ENCODE data around the gene SLC4A2.

Gene SLC4A2

DNA sequence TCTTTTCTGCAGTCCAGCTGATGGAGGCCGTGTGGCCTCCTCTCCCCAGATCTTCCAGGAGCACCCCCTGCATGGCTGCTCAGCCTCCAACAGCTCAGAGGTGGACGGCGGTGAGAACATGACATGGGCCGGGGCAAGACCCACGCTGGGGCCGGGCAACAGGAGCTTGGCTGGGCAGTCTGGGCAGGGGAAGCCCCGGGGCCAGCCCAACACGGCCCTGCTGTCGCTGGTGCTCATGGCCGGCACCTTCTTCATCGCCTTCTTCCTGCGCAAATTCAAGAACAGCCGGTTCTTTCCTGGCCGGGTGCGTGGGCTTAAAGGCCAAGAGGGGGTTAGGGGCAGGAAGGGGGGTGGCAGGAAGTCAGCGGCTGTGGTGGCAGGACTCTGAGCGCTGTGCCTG, 14.6 kb downstream of the SLC4A2 start:
- TF ChIP-seq GATA2 (IDR thresholded peaks at IDR 0.05; ENCODE audit: low read depth, low read length) (no peak), GATA3 (IDR thresholded peaks at IDR 0.05; ENCODE audit: low read depth, low read length) (no peak)

DNA sequence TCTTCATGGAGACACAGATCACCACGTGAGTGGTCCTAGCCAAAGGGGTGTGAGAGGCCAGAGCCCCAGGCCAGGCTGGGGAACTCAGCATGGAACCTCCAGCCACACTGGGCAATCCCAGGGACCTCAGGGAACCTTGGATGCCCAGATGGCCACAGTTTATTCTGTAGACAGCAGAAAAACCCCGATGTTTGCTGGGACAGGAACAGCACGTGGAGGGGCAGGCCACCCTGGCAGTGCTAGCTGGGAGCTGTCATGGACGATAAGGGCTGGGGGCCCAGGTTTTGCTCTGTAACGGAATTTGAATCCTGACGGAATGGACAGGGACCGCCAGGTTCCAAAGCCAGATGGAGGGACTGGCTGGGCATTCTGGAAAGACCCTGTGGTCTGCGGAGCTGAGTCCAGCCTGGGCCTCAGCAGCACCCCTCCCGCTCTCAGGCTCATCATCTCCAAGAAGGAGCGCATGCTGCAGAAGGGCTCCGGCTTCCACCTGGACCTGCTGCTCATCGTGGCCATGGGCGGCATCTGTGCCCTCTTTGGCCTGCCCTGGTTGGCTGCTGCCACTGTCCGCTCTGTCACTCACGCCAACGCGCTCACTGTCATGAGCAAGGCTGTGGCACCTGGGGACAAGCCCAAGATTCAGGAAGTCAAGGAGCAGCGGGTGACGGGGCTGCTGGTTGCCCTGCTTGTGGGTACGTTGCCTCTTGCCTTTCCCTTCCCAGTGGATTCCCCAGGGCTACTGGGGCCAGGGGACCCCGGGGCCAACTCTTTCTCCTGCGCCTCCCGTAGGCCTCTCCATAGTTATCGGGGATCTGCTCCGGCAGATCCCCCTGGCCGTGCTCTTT, 15.7 kb downstream of the SLC4A2 start:
- TF ChIP-seq GATA2 (IDR thresholded peaks at IDR 0.05; ENCODE audit: low read depth, low read length) (no peak), GATA3 (IDR thresholded peaks at IDR 0.05; ENCODE audit: low read depth, low read length) (no peak)

DNA sequence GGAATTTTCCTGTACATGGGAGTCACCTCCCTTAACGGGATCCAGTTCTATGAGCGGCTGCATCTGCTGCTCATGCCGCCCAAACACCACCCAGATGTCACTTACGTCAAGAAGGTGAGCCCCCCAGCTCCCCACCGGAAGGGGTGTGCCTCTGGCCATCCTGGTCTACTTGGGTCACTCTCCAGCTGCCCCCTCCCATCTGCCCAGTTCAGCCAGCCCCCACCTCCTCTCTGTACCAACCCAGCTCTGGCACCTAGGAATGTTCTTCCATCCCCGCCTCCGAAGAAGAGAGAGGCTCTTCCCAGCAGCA, 16.2 kb downstream of the SLC4A2 start:
- TF ChIP-seq GATA3 (IDR thresholded peaks at IDR 0.05; ENCODE audit: low read depth, low read length) (no peak), GATA2 (IDR thresholded peaks at IDR 0.05; ENCODE audit: low read depth, low read length) (no peak)

- TF ChIP-seq GATA2 (IDR thresholded peaks at IDR 0.05; ENCODE audit: low read depth, low read length) (no peak), GATA3 (IDR thresholded peaks at IDR 0.05; ENCODE audit: low read depth, low read length) (no peak)
Measured at GRCh38 chr7:151075978-151076426, 16.6 kb downstream of the SLC4A2 start.

DNA sequence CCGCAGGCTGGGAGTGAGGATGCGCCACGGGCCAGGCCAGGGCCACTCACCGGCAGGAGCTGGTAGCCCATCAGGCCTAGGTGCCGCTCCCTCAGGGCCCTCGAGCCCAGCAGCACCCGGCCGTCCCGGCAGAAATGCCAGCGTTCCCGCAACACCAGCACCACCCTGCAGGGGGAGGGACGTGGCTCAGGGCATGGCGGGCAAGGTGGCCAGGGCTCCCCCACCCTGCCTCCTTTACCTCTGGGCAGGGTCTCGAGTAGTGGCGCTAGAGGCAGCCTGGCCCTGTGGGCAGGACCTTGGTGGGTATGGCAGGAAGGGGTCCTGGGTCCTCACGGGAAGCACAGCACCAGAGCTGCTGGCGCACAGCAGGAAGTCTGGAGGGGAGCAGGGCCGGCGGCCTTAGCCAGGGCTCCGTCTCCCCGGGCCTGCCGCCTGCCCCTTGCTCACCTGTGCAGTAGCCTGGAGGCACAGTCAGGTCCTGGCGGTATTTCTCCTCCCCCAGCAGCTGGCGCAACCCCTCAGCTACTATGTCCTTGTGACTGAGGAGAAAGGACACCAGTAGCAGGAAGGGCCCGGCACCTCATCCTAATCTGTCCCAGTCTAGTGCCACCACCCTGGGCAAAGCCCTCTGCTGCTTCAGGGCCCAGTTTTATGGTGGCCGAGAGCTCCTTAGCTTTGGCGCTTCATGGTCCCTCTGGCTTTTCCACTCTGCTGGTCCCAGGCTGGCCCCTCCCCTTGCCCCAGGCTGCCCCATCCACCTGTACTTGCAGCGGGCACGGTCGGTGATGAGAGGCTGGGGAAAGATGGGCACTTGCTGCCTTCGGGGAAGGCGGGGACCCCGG, 17.7 kb downstream of the SLC4A2 start:
- no peak for TF ChIP-seq GATA2 (IDR thresholded peaks at IDR 0.05; ENCODE audit: low read depth, low read length)
- TF ChIP-seq GATA3 (IDR thresholded peaks at IDR 0.05; ENCODE audit: low read depth, low read length), result no peak

- TF ChIP-seq GATA3 (IDR thresholded peaks at IDR 0.05; ENCODE audit: low read depth, low read length) (no peak), GATA2 (IDR thresholded peaks at IDR 0.05; ENCODE audit: low read depth, low read length) (no peak)
Measured at GRCh38 chr7:151077705-151078232, 18.4 kb downstream of the SLC4A2 start.

DNA sequence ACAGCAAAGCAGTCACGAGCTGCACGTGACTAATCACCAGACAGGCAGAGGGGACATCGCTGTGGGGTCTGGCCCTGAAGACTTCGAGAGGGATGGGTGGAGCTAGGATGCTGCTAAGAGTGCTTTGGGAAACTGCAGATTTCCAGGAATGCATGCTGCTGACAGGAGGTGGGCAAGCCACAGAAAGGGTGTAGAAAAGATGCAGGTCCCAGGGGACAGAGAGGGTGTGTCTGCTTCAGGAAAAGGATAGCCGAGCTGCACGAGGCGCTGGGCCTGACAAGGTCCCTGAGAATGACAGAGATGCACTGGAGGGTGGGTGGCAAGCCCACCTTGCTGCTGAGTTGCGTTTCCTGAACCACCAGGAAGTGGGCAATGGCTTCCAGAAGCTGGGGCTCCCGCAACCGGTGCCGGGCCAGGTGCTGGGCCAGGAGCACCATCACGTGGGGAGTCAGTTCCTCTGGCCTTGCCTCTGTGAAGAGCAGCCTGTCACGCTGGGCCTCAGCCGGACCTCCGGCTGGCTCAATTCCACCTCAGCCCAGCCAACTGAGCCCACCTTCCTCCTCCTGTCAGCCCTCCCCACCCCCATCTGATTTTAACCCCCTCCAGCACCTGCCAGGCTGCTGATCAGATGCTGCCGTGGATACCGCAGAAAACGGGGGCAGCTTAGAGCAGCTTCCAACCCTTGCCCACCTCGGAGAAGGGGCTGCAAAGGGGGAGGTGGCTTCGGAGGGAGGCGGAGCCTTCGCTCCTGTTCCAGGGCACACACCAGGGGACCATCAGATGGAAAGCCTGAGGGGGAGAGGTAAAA, 19.0 kb downstream of the SLC4A2 start:
- TF ChIP-seq GATA3 (IDR thresholded peaks at IDR 0.05; ENCODE audit: low read depth, low read length), result no peak

DNA sequence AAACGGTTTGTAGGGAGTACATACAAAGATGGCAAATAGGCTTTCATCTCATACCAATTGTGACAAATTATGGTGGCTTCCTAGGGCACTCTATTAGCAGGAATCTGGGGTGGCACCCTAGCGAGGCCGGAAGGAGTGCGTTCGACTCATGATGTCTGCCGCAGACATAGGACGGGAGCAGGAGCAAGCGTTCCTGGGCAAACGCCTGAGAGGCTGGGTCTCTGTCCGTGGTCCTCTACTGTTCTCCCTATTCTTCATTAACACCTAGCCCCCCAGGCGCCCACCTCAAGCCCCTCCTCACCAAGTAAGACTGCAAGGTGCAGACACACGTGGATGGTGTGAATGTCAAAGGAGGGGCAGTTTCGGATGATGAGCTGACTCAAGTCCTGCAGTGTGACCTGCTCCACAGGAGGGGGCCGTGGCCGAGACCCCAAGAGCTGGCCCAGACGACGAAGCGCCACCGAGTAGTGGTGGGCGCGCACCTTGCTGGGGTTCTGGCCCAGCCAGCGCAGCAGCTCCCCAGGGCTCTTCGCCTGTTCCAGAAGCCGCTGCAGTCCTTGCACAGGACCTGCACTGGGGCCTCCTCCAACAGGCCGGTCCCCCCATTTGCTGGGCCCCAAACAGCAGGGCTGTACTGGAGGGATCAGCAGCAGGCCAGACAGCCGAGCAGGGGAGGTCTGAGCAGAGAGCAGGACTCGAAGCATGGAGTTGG, 20.0 kb downstream of the SLC4A2 start:
- TF ChIP-seq GATA3 (IDR thresholded peaks at IDR 0.05; ENCODE audit: low read depth, low read length) (no peak), GATA2 (IDR thresholded peaks at IDR 0.05; ENCODE audit: low read depth, low read length) (no peak)

GRCh38 chr7:151080067-151080521, 20.7 kb downstream of the SLC4A2 start:
- no peak for TF ChIP-seq GATA2 (IDR thresholded peaks at IDR 0.05; ENCODE audit: low read depth, low read length)
- no peak for TF ChIP-seq GATA3 (IDR thresholded peaks at IDR 0.05; ENCODE audit: low read depth, low read length)

- no peak for TF ChIP-seq GATA3 (IDR thresholded peaks at IDR 0.05; ENCODE audit: low read depth, low read length)
- no peak; the same call in 1 of the 2 replicates for TF ChIP-seq GATA2 (IDR thresholded peaks at IDR 0.05; ENCODE audit: low read depth, low read length)
Measured at GRCh38 chr7:151080522-151081169, 21.3 kb downstream of the SLC4A2 start, which contains the start of gene FASTK. FASTK (minus strand) TSS chr7:151080809; CDS start chr7:151080766, 43 bp downstream.

- TF ChIP-seq GATA2 (IDR thresholded peaks at IDR 0.05; ENCODE audit: low read depth, low read length) (no peak), GATA3 (IDR thresholded peaks at IDR 0.05; ENCODE audit: low read depth, low read length) (no peak)
Measured at GRCh38 chr7:151081170-151082101, 22.0 kb downstream of the SLC4A2 start.
